Caki2 (cell line): ENCODE data around the gene ATP10A. TPM values are rescaled to one million over a fixed set of nuclear protein-coding genes. Genes with fewer than 3 reads are reported as not detected.

ENCODE experiments used
- DNase-seq: peaks from one replicate; pipeline ENCODE4 v3.0.0-alpha.2; 2015; ENCODE audit warnings: low read depth
- in situ Hi-C: cut with HindIII; loops from 2 replicates; pipeline ENCODE4 v1.10.0; 2016; ENCODE audit warnings: low sequenced_read_pairs, low pct_unique_long_range_greater_than_20kb, mixed read lengths
- total RNA-seq: library from RNA; depleted of rRNA; stranded (reverse); fragments of >200 nt; shearing (Covaris generic); gene quantifications from 2 replicates; pipeline ENCODE4 v1.2.3, GENCODE V29; 2014; ENCODE audit warnings: low replicate concordance

Gene ATP10A
- total RNA-seq, 1 experiment from 2014 or later: 2.9 TPM

DNA sequence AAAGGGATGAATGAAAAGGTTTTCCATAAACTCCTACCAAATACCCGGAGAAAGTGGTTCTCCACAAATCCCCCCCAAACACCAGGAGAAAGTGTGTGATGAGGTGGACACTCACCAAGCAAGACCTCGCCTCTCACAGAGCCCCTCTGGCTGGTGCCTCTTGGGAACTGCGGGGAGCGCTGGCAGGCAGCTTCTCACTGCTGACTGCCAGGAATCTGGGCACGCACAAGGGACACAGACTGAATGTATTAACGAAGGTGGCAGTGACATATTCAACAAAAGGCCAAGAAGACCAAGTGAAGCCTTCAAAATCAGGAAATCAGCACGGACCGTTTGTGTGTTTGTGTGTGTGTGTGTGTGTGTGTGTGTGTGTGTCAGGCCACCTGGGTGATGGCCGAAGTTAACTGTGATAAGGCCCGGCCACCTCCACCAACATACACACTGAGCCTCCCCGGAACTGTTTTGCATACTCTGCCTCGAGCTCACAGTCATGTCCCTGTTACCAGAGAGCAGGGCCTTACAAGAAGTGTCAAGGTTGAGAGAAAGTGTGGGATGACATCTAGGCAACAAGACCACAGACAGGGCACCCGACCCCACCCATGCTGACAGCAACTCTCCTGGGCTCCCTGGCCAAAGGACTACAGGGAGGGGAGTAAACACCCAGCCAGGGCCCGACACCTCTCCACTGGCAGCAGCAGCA, 18.0 kb downstream of the ATP10A start:
- no peak for DNase-seq
- in situ Hi-C loops: no loop called here

DNA sequence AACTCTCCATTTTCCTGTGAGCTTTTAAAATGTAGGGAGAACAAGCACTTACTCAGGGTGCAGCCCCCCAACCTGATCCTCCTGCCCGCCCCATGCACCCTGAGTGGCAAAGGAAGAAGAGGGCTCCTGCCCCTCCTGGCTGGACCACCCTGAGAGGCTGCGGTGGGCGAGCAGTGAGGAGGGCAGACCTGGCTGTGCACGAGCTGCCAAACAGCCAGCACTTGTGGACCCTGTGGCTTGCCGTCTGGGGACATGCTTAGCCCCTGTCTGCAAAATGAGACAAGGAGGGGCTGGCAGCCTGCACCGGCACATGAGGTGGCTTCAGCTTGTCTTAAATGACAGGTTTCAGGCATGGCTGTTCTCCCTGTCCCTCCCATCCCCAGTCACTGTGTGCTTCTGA, 18.6 kb downstream of the ATP10A start:
- DNase-seq: no peak
- in situ Hi-C loops: no loop called here

DNA sequence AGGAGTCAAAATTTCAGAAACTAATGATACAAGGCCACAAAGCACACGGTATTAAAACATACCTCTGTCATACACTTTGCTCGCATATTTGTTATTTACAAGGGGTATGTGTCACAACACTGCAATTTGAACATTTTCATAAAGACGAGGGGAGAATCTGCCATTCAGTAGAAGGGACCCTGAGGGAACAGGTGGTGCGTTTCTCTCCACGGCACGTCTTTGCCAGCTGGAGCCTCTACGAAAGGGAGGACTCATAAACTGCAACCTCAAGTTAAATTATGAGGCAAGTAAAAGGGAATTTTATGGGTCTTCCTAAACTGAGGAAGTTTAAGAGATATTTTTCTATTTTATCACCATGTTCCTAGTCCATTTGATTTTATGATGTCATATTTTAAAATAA, 19.1 kb downstream of the ATP10A start:
- no peak for DNase-seq
- in situ Hi-C loops: no loop called here

DNA sequence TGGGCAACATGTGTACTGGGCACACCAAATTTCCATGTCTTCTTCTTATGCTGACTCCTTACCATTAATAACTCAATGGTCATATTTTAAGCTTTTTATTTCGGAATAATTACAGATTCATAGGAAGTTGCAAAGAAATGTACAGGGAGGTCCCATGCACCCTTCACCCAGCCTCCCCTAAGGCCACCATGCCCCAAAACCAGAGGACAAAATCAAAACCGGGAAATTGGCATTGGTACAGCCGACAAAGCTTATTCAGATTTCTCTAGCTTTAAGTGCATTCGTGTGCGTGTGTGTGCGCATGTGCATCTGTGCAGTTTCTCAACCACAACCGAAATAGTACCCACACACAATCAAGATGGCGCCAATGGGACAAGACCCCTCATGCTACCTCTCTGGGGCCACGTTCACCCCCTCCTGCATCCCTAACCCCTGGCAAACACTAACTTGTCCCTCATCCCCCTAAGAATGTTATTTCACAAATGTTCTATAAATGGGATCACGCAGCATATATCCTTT, 23.4 kb downstream of the ATP10A start:
- DNase-seq: no peak
- in situ Hi-C loops: no loop called here

DNA sequence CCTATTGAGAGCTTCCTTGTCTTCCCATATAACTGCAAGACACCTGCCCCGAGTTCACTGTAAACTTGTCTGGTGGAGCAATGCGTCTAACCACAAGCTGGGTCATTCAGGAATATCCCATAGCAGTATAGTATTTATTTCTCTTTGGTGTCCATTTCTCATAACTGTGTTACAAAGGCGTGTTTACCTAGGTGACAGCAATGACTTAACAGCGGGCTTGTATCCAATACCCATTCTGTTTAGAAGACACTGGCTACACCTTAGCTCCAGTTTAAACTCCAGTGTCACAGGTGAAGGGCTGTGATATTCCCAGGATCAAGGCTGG, 24.3 kb downstream of the ATP10A start:
- DNase-seq: no peak
- in situ Hi-C loops: no loop called here

DNA sequence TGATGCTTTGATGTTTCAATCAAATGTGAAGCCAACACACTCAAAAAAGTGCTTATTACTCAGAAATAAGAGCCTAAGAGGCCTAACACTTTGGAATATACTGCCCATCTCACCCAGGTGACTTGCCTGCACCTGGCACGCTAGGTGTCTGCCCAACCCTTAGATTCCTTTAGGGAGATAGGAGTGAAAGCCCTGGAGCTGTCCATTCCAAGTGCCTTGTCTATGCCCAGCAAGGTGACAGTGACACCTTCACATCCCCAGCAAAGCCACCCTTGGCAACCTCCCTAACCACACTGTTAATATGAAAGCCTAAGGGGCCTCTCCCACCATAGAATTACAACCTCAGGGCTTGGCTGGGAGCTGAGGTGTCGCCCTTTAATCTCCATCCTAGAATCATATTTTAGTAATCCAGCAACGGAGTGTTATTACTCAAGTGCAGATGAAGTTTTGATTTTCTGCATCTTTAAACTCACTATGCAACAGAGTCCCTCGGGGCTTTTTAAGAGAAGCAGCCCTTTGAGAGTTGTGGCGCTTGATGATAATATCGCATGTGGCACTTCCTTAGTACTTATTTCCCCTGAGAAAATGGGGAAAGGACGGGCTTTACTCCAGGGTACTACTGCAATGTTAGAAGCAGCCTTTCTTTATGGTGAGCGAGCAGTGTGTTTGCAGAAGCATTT, 24.8 kb downstream of the ATP10A start:
- in situ Hi-C loops: no loop called here
- no peak for DNase-seq

DNA sequence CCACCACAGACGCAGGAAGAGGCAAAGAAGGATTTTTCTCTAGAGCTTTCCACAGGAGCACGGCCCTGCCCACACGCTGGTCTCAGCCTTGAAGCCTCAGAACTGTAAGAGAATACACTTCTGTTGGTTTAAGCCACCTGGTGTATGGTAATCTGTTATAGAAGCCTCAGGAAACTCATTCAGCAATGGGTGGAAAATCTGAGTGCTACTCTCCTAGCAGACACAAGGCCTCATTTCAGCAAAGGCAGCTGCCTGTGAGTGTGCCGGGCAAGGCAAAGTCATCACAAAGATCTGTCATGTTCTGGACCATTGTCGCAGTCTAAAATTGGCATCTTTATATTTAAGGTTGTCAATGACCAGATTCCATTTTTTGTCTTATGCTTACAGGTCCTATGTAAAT, 31.0 kb downstream of the ATP10A start:
- no peak for DNase-seq
- in situ Hi-C loops: no loop called here

DNA sequence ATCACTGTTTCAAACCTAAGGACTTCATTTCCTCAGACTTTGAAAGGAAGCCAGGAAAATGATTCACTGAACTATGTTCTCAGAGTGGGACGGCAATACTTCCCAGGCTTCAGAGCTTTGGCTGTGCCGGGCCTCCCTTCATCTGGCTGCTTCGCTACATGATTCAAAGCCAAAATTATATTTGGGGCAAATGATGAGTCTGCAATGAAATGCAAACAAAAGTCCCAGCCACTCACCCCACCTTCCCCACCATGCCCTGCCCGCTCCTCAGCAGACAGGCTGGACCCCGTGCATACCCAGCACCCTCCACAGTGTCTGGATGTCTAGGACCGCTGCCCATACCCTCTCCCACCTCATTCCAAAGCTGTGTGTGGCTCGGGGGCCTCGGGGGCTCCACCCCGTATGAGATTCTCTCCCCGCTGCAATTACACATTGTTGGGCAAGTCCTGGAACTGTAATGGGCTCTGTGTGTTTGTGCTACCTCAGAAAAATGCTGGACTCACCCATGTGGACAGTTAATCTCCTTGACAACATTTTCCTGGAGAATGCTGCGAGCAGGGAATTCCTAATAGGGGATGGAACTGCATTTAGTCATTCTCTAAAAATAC, 32.2 kb downstream of the ATP10A start:
- no peak for DNase-seq
- in situ Hi-C loops: no loop called here

DNA sequence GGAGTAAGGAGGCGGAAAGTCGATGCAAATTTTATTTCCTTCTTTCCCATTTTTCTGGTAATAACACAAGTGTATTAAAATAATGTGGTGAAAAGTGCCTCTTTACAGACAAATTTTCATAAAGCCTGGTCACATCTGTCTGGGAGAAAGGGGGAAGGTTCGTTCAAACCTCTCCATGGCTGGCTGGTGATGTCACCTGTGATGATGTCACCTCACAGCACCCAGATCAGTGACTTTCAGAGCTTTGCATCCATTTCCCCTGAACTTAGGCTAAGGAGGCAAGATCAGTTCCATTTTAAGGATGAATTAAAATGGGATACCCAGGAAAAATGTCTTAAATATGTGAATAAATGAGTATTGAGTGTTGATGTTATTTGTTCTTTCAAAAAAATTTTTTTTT, 34.1 kb downstream of the ATP10A start:
- no peak for DNase-seq
- in situ Hi-C loops: no loop called here

DNA sequence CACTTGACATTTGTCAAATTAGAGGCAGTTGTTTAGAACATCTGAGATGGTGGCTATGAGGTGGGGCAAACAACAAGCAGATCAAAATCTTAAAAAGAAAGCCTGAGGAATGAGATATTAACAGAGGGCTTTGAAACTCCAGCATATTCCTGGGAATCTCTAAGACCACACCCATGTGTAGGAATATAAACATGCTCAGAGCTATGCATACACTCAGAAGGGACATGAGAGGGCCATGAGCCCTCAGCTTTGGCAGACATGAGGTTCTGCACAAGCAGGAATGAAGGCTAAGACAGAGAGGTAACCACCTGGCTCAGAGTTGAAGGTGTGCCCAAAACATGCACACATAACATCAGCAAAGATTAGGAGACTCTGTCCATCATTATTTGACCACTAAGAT, 37.9 kb downstream of the ATP10A start:
- peak; percentile 44 for DNase-seq
- in situ Hi-C loops: no loop called here

DNA sequence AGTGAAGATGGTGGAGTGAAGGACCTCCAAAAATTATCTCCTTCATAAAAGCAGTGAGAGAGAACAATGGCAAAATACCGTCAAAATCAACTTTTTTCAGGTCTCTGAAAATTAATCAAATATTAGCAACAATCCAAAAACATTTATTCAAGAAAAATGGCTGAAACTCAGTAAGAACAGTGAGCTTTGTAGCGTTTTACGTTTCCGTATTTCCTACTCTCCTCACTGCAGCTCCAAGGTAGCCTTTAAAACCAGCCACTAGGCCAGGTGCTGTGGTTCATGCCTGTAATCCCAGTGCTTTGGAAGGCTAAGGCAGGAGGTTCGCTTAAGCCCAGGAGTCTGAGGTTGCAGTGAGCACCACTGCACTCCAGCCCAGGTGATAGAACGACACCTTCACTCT, 38.5 kb downstream of the ATP10A start:
- in situ Hi-C loops: no loop called here

DNA sequence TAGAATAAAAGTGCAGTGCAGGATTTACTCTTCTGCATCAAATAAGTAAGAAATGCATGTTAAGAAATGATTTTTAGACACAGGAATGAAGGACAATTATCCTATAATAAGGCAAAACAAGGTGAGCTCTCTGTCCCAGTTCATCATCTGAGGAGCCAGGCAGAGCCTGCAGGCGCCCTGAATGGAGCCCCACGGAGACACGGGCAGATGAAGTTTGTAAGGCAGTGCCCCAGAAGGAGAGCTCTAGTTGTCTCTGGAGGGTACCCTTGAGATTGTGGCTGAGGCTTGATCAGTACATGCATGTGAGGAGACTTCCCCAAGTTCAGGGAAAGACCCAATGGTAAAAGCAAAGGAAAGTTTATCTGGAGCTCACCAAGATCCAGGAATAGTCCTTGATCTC, 50.3 kb downstream of the ATP10A start:
- in situ Hi-C loops: no loop called here
- no peak for DNase-seq

More for the DNA sequence above, 38.5 kb downstream of the ATP10A start:
- DNase-seq: no peak

DNA sequence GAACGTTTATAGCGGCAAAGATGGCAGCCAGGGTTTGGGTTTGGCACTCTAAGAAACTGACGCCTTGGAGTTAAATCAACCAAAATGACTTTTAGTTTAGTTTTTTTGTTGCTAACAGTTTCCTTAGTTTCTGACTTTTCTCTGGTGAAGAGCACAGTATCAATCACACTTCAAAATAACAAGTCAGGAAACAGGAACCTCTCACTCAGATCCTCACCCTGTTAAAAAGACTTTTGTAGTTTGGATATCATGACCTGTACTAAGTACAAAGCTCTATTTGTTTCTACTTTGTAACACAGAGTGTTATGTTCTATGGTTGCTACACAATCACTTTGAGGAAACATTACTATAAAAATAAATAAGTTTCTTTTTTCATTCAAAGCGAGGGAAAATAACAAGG, 51.1 kb downstream of the ATP10A start:
- in situ Hi-C loops: no loop called here
- DNase-seq: no peak

DNA sequence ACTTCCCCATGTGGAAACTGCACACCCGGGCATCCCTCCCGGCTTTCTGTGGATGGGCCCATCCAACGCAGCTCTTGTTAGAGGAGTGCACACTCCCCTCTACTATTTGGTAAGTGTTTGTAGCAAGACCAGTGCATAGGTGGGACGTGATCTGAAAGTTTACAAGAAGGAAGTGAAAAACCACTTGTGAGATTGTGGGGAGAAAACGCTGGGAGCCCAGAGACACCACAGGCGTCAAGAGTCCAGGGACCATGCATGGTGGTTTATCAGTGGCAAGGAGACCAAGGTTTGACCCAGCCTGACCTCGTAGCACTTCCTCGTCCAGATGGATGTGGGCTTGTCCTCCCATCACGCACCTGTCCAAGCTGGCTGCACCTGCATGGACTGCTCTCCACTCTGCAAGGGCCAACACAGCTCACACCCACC, 51.6 kb downstream of the ATP10A start:
- DNase-seq: no peak

DNA sequence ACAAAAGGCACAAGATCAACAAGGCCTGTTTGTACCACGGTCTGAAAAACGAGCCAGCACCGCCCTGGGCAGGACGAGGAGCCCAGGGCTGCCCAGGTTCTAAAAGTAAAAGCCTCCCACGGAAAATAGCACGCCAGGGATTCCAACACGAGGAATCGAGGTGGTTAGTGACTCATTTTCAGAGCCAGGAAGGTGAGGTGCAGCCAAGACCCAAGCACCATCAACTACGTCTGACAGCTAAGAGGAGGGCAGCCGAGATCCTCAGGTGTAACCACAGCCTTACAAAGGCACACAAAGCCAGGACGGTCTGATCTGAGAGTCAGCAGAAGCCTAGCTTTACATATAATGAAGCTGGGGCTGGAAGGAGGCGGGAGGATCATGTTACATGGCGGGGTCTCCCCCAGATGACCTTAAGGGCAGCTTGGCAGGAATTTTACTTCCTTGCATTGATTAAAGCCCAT, 52.5 kb downstream of the ATP10A start:
- in situ Hi-C loops: no loop called here

More for the DNA sequence above, 51.6 kb downstream of the ATP10A start:
- in situ Hi-C loops: no loop called here

DNA sequence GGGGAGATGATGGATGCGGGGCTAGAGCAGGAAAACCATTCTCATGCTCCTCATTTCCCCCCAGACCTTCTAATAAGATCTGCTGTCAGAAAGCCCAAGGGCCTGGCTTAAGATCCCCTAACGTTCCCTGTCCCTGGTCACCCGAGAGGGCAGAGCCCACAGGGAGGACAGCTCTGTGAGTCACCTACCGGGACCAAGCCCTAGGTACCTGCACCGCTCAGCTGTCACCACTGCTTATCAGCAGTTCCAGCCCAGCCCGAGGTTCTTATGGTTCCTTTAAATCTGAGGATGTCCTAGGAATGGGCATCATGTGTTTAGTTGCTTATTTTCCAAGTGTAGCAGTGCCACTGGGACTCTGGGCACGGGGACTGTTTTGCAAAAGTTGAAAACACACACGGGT, 53.0 kb downstream of the ATP10A start:
- in situ Hi-C loops: no loop called here
- no peak for DNase-seq

More for the DNA sequence above, 52.5 kb downstream of the ATP10A start:
- DNase-seq: no peak

DNA sequence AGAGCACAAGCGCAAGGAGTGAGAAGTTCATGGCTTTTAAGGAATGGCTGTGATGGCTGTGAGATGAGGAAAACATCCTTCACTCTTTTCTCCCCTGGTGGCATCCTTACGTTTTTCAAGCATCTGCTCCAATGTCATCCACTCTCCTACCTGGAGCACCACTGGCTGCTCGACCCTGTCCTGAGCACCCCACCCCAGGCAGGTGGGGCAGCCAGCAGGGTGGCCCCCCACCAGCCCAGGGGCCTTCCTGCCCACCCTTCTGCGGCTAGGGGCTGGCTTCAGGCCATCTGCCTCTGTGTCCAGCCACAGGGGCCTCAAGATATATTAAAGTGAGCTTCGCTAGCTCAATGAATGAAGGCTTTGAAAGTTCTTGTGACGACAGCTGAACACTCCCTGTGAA, 56.1 kb downstream of the ATP10A start:
- in situ Hi-C loops: no loop called here
- no peak for DNase-seq

DNA sequence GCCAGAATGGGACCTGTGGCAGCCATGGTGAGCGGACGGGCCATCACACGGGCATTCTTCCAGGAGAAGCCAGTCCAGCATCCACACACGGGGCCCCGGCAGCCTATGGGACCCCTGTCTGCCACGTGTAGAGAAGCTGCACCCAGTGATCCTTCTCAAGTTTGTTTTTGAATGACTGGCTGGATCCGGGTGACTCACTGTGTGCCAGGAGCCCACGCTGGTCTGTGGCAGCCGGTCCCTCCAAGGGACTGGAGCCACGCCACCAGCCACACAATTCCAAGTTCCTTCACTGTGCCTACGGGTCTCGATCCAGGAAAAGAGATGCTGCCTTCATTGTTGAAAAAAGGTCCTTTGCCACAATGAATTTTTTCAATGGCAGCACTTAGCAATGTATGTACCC, 58.1 kb downstream of the ATP10A start:
- DNase-seq: no peak
- in situ Hi-C loops: no loop called here

DNA sequence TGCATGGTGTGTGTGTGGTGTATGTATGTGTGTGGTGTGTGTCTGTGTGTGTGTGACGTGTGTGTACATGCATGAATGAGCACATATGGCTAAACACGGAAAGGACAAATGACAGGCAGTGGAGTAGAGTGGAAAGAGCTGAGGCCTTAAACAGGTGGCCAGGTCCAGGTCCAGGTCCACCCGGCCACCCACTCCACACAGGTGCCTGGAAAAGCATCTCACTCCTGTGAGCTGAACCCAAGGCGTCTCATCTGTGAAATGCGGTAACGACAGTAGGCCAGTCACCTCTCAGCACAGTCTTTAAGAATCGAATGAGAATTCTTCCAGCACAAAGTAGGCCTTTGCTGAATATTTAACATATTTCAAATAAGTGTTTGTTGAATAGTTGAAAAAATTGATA, 58.7 kb downstream of the ATP10A start:
- in situ Hi-C loops: no loop called here
- no peak for DNase-seq
